DND-41 (cell line): ENCODE results near the gene PILRA.

Experiments
- CTCF ChIP-seq: IDR thresholded peaks from 2 replicates; pipeline ENCODE4 v1.5.1; 2012; ENCODE audit warnings: borderline replicate concordance, low read length, moderate library complexity, mild to moderate bottlenecking; ENCODE audit not compliant: poor library complexity, severe bottlenecking; ENCODE audit errors: extremely low read depth
- EZH2 ChIP-seq: IDR thresholded peaks from 3 replicates; pipeline ENCODE4 v1.6.1; 2012; ENCODE audit warnings: borderline replicate concordance, low read depth, mild to moderate bottlenecking, moderate library complexity, low read length, inconsistent platforms; ENCODE audit not compliant: severe bottlenecking

GRCh38 chr7:100346921-100347320, 26.4 kb upstream of the PILRA start:
- TF ChIP-seq CTCF (no peak), EZH2 (no peak)
